GM18873 (cell line): ENCODE results near the gene MS4A8.
"Not testable (repeated sequence)": the region's sequence is repeated elsewhere in the genome, so short reads cannot be mapped to it uniquely, and the experiment has no call there.

Experiments used
- ATAC-seq: cut with Tn5 transposase; IDR thresholded peaks from one replicate; pipeline ENCODE4 v1.9.1; 2021; ENCODE audit warnings: mild to moderate bottlenecking, moderate library complexity, moderate number of reproducible peaks; ENCODE audit not compliant: unreplicated experiment, low FRiP score

The MS4A8 gene

DNA sequence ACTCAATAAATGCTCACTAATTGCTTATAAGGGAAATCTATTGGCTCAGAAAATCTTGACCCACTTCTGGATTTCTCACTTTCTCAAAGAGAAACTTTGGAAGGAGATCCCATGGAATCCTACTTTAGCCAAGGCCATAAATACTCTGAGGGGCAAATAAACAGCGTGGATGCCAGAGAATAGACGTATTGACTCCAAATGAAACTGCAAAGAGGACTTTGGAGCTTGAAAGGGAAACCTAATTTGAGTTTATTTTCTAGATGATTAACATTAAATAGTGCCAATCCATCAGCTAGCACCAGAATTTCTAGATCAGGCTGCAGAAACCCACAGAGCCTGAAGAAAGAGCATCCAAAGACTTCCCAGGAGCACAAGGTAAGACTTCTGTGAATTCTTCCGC is 25.0 kb downstream of the MS4A8 start, which contains the start of gene MS4A18:
Gene MS4A18 (plus strand): TSS at position 301 of the 400 bp plus-strand sequence.
- no peak for ATAC-seq

DNA sequence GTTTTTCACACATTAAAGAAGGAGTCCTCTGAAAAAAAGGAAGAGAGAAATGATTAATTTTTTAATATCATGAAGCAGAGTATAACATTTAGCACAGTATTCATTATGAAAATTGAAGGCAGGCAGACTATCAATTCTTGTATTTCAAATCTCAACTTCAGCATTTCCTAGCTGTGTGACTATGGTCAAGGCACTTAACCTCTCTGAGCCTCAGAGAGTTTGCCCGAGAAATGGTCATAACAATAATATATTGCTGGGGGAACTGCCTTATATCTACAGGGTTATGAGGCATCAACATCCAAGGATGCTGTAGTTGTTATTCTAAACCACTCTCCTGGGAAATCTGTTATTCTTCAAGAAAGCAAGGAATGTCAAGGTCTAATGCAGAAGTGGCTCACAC is 26.2 kb downstream of the MS4A8 start:
- ATAC-seq: no peak

DNA sequence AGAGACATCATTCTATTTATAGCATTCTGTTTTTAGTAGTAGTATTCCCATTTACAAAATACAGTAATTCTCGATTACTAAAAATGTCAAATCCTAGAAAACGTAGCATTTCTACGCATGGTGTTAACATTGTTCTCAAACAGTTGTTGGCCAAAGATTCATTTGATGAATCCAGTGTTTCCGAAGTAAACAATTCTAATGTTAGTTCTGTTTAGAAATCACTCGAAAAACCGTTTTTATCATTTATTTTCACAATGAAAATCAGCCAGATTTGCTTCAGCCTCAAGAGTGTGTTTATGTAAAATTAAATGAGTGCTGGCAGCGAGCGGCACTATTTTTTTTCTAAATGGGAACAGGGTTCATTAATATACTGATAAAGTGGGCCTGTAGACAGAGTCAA is 32.2 kb downstream of the MS4A8 start:
- no peak for ATAC-seq

DNA sequence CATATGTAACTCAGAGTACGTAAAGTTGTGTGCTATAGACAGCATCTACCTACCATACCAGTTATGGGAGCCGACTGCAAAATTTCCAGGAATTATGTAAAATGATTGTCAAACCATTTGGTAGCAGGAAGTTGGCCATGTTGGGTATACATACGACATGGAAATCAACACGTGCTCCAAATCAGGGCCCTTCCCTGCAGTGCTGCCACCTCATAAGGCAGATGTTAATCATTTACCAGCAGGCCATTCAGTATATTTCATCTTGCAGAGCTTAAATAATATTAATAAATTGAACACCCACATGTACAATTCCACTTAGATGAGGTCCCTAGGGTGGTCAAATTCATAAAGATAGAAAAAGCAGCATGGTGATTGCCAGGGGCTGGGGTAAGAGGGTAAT is 34.9 kb downstream of the MS4A8 start:
- no peak for ATAC-seq

DNA sequence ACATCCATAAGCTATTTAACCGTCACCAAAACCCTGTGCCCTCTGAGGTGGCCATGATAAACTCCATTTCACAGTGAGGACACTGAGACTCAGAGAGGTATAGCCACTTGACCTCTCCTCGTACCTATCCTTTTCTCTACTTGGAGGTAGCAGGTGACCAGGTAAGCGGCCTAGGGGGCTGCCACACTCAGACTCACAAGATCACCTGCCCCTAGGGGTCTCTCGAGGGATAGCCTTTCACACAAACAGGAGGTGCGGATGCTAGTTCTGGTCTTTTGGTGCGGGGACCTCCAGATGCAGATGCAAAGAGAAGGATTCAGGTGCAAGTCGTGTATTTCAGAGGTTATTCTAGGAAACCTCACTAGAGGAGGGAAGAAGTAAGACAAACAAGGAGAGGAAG is 39.7 kb downstream of the MS4A8 start:
- no peak for ATAC-seq

DNA sequence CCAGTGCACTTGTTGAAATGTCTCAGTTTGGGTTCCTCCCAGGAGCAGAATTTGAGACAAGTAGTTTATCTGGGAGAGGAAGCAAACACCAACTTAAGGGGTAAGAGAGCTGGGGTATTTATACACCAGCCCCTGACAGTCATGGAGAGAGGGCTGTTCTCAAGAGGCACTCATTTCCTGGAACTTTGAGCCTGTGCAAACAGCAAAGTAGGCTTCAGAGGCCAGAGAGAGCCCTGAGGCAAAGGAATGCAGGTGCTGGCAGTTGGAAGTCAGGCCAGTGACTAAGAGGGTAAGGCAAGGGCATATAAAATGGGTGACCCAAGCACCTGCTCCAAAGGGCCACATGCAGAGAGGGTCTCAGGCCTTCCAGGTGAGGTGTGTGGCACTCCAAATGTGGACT is 41.2 kb downstream of the MS4A8 start:
- ATAC-seq: no peak

DNA sequence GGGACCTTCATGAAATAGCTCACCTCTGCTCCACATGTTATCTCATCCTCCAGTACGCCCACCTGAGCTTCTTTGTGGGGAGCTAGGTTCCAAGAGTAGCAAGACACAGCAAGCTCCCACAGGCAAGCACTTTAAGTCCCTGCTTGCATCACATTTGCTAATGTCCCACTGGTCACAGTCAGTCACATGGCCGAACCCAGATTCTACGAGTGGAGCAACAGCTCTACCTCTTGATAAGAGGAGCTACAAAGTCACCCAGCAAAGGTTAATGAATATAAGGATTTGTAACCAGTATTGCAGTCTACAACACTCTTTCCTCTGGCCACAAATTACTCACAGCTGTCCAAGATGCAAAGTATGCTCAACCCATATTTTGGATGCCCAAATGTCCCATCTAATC is 42.0 kb downstream of the MS4A8 start:
- no peak for ATAC-seq

DNA sequence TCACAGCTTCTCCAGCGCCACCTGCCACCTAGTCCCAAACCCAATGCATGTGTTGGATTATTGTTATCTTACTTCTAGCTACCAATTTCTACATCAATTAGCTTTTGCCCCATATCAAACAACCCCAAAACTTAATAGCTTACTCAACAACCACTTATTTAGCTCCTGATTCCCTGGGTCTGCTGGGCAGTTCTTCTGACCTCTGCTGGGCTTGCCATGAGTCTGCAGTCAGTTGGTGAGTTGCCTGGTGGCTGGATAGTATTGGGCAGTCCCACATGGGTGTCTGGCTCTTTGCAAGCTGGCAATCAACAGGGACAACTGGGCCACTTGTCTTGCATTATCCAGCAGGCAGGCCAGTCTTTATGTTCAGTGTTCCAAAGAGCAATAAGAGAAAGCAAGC is 43.6 kb downstream of the MS4A8 start:
- no peak for ATAC-seq

DNA sequence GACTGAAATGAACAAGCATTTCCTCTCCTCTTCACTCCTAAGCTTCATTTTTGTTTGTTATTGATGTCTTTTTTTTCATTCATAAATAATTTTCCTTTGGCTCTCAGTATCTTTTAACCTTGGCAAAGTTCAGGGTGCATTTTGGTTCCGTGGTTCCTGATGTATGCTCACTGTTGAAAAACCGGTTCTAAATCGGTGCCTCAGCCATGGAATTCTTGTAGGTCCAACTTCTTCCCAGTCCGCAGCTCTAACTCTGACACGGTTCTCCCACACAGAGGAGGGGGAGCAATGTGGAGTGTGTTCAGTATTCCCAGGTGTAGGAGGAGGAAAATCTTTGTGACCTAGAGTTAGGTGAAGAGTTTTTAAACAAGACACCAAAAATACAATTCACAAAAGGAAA is 44.7 kb downstream of the MS4A8 start:
- no peak for ATAC-seq

DNA sequence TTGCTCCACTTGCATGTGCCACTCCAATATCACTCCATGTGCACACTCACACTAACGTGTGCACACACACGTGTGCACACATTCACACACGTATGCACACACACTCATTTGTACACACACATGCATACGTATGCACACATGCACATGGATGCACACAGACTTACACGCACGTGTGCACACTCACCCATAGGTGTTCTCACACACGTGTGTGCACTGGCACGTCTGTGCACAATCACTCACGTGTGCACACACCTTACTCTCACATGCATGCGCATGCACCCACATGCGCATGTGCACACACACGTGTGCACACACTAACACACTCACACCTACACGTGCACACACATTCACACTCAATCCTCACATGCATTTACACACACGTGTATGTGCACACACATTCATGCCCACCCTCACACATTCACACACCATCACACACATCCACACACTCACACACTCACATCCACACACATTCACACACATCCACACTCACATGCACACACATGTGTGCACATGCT is 48.0 kb downstream of the MS4A8 start:
- no peak for ATAC-seq

DNA sequence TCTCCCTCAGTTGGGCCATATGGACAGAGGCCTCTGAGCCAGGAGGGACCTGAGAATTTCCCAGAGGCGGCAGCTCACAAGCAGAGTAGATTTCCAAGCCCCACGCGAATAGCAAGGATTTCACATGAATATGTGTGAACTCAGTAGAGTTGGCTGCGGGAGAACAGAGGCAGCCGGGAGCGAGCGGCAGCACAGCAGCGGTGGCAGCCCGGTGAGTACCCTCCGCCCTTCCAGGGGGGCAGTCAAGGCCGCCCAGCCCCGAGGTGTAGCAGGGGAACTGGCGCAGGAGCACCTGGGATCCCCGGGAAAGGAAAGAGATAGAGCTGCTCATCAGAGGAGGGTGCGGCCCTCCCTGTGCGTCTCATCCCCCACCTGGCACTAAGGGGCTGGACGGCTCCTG is 48.8 kb downstream of the MS4A8 start:
- no peak for ATAC-seq

DNA sequence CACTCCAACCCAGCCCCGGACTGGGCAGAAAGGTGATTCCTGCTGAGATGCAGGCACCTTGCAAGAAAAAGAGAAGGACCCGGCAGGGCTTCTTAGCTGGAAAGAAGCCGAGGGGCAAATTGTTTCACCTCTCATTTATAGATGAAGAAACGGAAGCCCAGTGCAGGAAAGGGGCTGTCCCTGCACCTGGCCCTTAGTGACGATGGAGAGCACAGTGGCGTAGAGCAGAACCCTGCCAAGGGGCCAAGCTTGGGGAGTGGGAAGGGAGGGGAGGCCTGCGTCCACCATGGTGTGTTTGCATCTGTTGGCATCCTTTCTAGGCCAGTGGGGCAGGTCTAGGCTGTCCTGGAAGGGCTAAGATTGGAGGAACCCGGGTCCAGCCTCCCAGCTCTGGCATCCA is 49.4 kb downstream of the MS4A8 start:
- no peak for ATAC-seq

DNA sequence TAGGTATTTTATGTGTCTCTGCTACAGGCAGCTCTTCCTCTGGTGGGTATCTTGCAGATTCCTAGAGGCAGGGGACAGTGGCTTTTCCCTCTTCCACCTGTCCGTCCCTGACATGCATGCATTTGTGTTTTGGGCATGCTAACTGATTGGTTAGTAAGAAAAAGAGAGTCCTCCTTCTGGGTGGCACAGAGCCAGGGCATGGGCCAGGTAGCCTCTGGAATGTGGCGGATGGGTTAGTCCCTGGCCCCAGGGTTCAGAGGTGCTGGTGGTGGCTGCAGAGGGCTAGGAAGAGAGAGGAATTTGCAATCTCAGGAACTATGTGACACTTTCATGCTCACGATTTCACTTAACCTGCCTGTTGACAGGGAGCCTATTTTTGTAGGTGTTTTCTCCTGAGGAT is 51.5 kb downstream of the MS4A8 start:
- no peak for ATAC-seq

DNA sequence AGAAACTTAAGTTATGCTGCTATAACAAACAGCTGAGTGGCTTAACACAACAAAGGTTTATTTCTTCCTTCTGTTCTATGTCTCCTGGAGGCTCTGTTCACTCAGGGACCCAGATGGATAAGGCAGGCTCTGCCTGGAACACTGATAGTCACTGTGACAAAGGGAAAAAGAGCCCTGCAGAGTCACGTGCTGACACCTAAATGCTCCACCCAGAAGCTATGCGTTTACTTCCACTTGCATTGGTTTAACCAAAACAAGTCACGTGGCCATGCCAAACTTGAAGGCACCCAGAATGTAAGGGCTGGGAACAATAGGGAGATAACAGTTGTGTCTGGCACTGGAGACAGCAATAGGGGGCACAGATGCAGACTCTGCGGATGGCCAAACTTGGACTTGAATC is 53.9 kb downstream of the MS4A8 start:
- ATAC-seq: no peak

DNA sequence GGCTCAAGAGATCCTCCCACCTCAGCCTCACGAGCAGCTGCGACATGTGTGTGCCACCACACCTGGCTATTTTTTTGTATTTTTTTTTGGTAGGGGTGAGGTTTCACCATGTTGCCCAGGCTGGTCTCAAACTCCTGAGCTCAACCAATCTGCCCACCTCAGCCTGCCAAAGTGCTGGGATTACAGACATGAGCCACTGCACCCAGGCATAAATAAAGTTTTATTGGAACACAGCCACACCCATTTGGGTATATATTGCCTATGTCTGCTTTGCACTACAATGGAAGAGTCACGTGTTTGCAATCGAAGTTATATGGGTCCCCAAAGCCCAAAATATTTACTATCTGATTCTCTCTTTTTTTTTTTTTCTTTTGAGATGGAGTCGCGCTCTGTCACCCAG is 55.5 kb downstream of the MS4A8 start:
- no peak for ATAC-seq

DNA sequence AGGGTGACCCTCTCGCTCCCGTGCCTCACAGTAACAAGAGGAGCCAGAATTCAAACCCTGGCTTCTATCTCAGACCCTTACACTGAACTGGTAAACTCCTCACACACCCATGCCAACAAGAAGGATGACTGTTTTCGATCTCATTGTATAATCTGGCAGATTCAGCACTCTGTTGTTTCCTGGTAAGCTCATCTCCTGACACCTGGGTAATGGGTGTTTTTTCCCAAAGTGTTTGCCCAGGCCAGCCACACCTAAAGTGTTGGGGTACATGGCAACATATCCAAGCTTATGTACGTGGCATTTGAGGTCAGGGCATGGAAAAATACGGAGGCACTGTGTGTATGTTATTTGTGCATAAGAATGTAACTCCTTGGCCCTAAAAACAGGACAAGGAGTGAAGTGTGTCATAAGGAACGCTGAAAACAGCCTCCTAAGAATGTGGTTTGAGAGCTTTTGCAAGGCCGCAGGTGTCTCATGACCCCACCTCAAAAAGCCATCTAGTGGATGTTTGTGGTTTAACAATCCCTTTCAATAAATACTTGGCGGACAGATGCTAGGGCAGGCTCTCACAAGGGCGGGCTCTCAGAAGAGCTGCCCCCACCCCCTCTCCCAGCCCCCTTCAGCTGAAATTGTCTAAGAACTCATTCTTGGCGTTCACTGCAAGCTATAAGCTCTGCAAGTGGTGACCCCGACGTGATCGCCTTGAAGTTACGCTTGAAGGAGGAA is 57.1 kb downstream of the MS4A8 start, which contains the start of gene MS4A15:
Gene MS4A15 (plus strand): TSS at position 561 of the 726 bp plus-strand sequence. CDS start 6,867 bp downstream, outside the sequence.
- no peak for ATAC-seq

DNA sequence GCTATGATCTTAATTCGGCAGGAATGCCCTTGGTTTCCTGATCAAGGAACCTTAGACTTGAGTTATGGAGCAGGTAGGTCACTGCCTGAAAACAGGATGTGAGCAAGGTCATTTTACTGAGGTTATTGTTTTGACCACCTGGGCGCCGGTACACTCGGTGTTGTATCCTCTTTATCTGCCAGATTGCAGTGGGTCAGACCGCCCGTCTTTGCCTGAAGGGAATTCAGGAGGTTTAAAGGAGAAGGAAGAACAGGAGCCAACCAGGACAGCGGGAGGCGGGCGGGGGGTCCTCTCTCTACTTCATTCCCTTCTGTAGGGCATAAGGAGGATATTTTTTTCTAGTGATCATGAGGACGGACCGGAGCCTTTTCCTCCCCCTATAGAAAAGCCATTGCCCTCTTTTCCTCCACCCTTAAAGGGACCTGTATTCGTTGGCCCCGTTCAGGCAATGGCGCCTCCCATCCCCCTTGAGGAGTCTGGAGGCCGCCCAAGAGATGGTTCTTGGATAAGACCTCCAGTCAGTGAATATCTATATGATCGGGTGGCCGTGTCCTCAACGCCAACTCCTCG is 57.9 kb downstream of the MS4A8 start:
- ATAC-seq: no peak

DNA sequence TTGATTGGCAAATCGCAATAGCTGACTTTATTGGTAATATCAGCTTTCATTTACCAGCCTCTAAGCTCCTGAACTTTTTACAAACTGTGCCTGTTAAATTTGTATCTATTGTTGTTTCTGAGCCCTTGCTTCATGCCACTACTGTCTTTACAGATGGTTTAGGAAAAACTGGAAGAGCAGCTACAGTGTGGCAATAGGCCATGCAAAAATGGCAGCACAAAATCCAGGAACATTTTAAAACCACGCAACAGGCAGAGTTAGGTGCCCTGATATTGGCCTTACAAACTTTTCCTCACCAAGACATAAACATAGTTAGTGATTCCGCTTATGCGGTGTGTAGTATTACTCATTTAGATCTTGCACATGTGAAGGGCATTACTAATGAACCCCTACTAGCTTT is 59.3 kb downstream of the MS4A8 start:
- not testable (repeated sequence) for ATAC-seq

DNA sequence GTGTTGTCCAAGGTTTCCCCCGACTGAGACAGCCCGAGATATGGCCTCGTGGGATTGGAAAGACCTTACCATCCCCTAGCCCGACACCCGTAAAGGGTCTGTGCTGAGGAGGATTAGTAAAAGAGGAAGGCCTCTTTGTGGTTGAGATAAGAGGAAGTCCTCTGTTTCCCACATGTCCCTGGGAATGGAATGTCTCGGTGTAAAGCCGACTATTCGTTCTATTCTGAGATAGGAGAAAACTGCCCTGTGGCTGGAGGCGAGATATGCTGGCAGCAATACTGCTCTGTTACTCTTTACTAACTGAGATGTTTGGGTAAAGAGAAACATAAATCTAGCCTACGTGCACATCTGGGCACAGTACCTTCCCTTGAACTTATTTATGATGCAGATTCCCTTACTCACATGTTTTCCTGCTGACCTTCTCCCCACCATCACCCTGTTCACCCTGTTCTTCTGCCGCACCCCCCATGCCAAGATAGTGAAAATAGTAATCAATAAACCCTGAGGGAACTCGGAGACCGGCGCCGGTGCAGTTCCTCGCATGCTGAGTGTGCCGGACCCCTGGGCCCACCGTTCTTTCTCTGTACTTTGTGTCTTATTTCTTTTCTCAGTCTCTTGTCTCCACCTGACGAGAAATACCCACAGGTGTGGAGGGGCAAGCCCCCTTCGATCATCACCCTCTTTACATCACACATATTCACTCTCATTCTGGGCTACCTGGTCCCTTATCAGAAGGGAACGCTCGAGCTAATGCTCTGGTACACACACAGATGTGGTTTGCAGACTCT is 60.2 kb downstream of the MS4A8 start:
- not testable (repeated sequence) for ATAC-seq

DNA sequence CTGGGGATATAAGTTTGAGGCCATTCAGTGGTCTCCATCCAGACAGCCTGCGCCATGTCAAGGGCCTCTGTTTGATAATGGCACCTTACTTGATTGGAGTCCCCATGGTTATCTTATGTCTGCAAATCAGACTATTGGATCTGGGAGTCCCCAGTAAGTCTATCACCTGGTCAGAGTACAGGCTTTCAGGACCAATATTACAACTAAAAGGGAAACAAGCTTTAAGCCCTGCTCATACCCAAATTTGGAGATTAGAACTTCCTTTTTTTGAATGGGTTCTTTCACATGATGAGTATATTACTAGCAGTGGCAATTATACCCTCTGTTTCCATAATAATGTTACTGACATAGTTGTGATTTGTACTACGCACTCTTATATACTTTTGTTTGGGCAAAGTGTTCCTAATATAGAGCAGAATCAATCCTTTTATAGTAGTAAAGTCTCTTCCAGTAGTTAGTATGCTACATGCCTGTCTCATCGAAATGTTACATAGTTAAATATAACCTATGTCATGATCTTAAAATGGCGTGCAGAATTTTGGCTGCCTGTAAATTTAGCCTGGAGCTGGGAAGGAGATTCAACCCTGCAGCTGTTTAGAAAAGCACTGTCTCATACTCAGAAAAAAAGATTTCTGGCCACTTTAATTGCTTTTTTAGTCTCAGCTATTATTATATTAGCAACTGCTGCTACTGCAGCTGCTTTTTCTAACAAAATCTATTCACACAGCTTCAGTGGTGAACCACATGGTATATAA is 62.2 kb downstream of the MS4A8 start:
- peak; percentile 27 for ATAC-seq
